SK-N-SH (cell line): ENCODE results near the gene ZNF804B. TPM values are rescaled to one million over a fixed set of nuclear protein-coding genes. Genes with fewer than 3 reads are reported as not detected.

Experiments
- CTCF ChIA-PET: fragments of 300-600, 350-600 bp; formaldehyde crosslinking; extraction: SDS; loops from one replicate; lab custom pipeline; 2021; lab: Yijun Ruan, JAX
- POLR2A ChIA-PET: fragments of 350-600 bp; sonication (Branson Sonifier 250); formaldehyde crosslinking; extraction: SDS; loops from one replicate; lab custom pipeline; 2020; ENCODE audit warnings: antibody characterized with exemption, inconsistent platforms; lab: Yijun Ruan, JAX
- DNase-seq: peaks from one replicate; pipeline ENCODE4 v3.0.0; 2012
- H2AFZ ChIP-seq: fragments of 200-600 bp; sonication (generic); 2 replicates; pipeline ENCODE4 v1.8.1; 2016; ENCODE audit warnings: antibody characterized with exemption, mild to moderate bottlenecking, low read depth
- H3F3A ChIP-seq: fragments of 200-600 bp; sonication (generic); replicated peaks from 2 replicates; pipeline ENCODE3; 2016; ENCODE audit warnings: antibody characterized with exemption, mild to moderate bottlenecking; ENCODE audit not compliant: insufficient read depth
- H3K27ac ChIP-seq, 2 experiments: fragments of 200-500 bp in 1 of 2; fragments of 200-600 bp in 1 of 2; sonication (Bioruptor generic) in 1 of 2; sonication (generic), shearing (Covaris generic) in 1 of 2; 2 replicates each; pipeline versions ENCODE4 v1.5.1 to v1.6.1; 2014 to 2016; ENCODE audit warnings: low read depth in 2 of 2, inconsistent platforms in 1 of 2, low read length in 1 of 2, mild to moderate bottlenecking in 1 of 2, mixed read lengths in 1 of 2
- H3K27me3 ChIP-seq: fragments of 200-600 bp; sonication (generic), shearing (Covaris generic); 2 replicates; pipeline ENCODE4 v1.6.1; 2016; ENCODE audit warnings: mixed run types; ENCODE audit not compliant: insufficient read depth
- H3K36me3 ChIP-seq, 2 experiments: fragments of 200-500 bp in 1 of 2; fragments of 200-600 bp in 1 of 2; sonication (Bioruptor generic) in 1 of 2; sonication (generic) in 1 of 2; replicated peaks in 1 of 2; 2 replicates each; pipeline versions ENCODE3 to v1.5.1; 2014 to 2016; ENCODE audit warnings: low read length in 1 of 2, mild to moderate bottlenecking in 1 of 2; ENCODE audit not compliant: insufficient read depth in 2 of 2, control insufficient read depth in 1 of 2
- H3K4me1 ChIP-seq, 2 experiments: fragments of 200-500 bp in 1 of 2; fragments of 200-600 bp in 1 of 2; sonication (Bioruptor generic) in 1 of 2; sonication (generic), shearing (Covaris generic) in 1 of 2; 2 replicates each; pipeline versions ENCODE4 v1.5.1 to v1.6.1; 2014 to 2016; ENCODE audit warnings: low read depth in 1 of 2, low read length in 1 of 2, mixed run types in 1 of 2; ENCODE audit not compliant: insufficient read depth in 2 of 2, control insufficient read depth in 1 of 2
- H3K4me2 ChIP-seq: fragments of 200-600 bp; sonication (generic), shearing (Covaris generic); 2 replicates; pipeline ENCODE4 v1.6.1; 2017; ENCODE audit warnings: mixed run types
- H3K4me3 ChIP-seq, 2 experiments: fragments of 200-500 bp in 1 of 2; fragments of 200-600 bp in 1 of 2; sonication (Bioruptor generic) in 1 of 2; sonication (generic), shearing (Covaris generic) in 1 of 2; 2 replicates each; pipeline versions ENCODE4 v1.5.1 to v1.8.1; 2014 to 2016; ENCODE audit warnings: low read depth in 2 of 2, inconsistent platforms in 1 of 2, low read length in 1 of 2, mild to moderate bottlenecking in 1 of 2, mixed read lengths in 1 of 2, moderate library complexity in 1 of 2
- H3K79me2 ChIP-seq: fragments of 200-600 bp; sonication (generic); 2 replicates; pipeline ENCODE4 v1.8.1; 2017; ENCODE audit warnings: mild to moderate bottlenecking; ENCODE audit not compliant: insufficient read depth
- H3K9ac ChIP-seq: fragments of 200-600 bp; sonication (generic); 2 replicates; pipeline ENCODE4 v1.6.1; 2017; ENCODE audit warnings: mixed run types
- H3K9me2 ChIP-seq: fragments of 200-600 bp; sonication (generic); 2 replicates; pipeline ENCODE4 v1.6.1; 2017; ENCODE audit warnings: mixed run types
- H3K9me3 ChIP-seq: fragments of 200-600 bp; sonication (generic); 2 replicates; pipeline ENCODE4 v1.6.1; 2017; ENCODE audit warnings: mixed run types, mild to moderate bottlenecking, moderate library complexity
- H4K20me1 ChIP-seq: fragments of 200-600 bp; sonication (generic); 2 replicates; pipeline ENCODE4 v1.6.1; 2017; ENCODE audit warnings: mild to moderate bottlenecking, mixed run types; ENCODE audit not compliant: insufficient read depth
- CHD2 ChIP-seq: fragments of 150-350 bp; IDR thresholded peaks from 2 replicates; pipeline ENCODE4 v1.6.1; 2018; ENCODE audit warnings: low read length; ENCODE audit not compliant: partially characterized antibody
- ELF1 ChIP-seq: IDR thresholded peaks from 2 replicates; pipeline ENCODE4 v1.4.0; 2012
- EZH2phosphoT487 ChIP-seq: fragments of 200-600 bp; sonication (generic); IDR thresholded peaks from 2 replicates; pipeline ENCODE4 v1.6.1; 2017; ENCODE audit warnings: low read depth, mixed run types, mild to moderate bottlenecking, antibody characterized with exemption, moderate library complexity, borderline replicate concordance
- GATA2 ChIP-seq: sonication (generic); formaldehyde crosslinking; IDR thresholded peaks from 2 replicates; pipeline ENCODE4 v1.5.0; 2020; ENCODE audit warnings: mild to moderate bottlenecking, missing genetic modification reagents
- JUND ChIP-seq: IDR thresholded peaks from 2 replicates; pipeline ENCODE4 v1.4.0; 2012
- MEF2A ChIP-seq: IDR thresholded peaks from 2 replicates; pipeline ENCODE4 v1.4.0; 2012; ENCODE audit warnings: low read depth, borderline replicate concordance
- MXI1 ChIP-seq: IDR thresholded peaks from 2 replicates; pipeline ENCODE4 v1.6.1; 2012; ENCODE audit warnings: mild to moderate bottlenecking, low read depth, low read length, improper control_type of control experiment
- NFIC ChIP-seq: IDR thresholded peaks from 2 replicates; pipeline ENCODE4 v1.4.0; 2012; ENCODE audit warnings: borderline replicate concordance
- RAD21 ChIP-seq: IDR thresholded peaks from 2 replicates; pipeline ENCODE4 v1.6.1; 2012; ENCODE audit warnings: mild to moderate bottlenecking, low read length
- RCOR1 ChIP-seq: fragments of 150-350 bp; IDR thresholded peaks from 2 replicates; pipeline ENCODE4 v1.6.1; 2017; ENCODE audit warnings: antibody characterized with exemption, low read length
- RFX5 ChIP-seq: IDR thresholded peaks from 2 replicates; pipeline ENCODE4 v1.6.1; 2012; ENCODE audit warnings: mild to moderate bottlenecking, improper control_type of control experiment, low read length
- RXRA ChIP-seq: IDR thresholded peaks from 2 replicates; pipeline ENCODE4 v1.4.0; 2012; ENCODE audit warnings: low read depth, mild to moderate bottlenecking, borderline replicate concordance
- SIN3A ChIP-seq: IDR thresholded peaks from 2 replicates; pipeline ENCODE4 v1.6.1; 2012; ENCODE audit warnings: low read depth, mild to moderate bottlenecking, low read length, moderate library complexity, borderline replicate concordance
- SMC3 ChIP-seq: IDR thresholded peaks from 2 replicates; pipeline ENCODE4 v1.6.1; 2012; ENCODE audit warnings: low read depth, low read length, improper control_type of control experiment
- TAF1 ChIP-seq: IDR thresholded peaks from 2 replicates; pipeline ENCODE4 v1.6.1; 2012; ENCODE audit warnings: low read depth, mild to moderate bottlenecking, low read length, moderate library complexity, borderline replicate concordance
- TEAD4 ChIP-seq: IDR thresholded peaks from 2 replicates; pipeline ENCODE4 v1.4.0; 2012; ENCODE audit warnings: mild to moderate bottlenecking, borderline replicate concordance; ENCODE audit not compliant: insufficient read depth
- WGBS: methylation state at CpG from one replicate; pipeline ENCODE4 v1.1.6; 2017; ENCODE audit warnings: low lambda C conversion rate; 5-methylcytosine and 5-hydroxymethylcytosine counted together
- polyA plus RNA-seq, 3 experiments: library from polyadenylated mRNA; depleted of rRNA; stranded (reverse); fragments of >200 nt; gene quantifications; 2 replicates each; pipeline ENCODE4 v1.2.3, GENCODE V29; 2012
- TF ChIP-seq, protein P1 (sequence below): IDR thresholded peaks from 2 replicates; pipeline ENCODE4 v1.4.0; 2012; ENCODE audit warnings: low read depth, borderline replicate concordance
- TF ChIP-seq, protein P2 (sequence below): IDR thresholded peaks from 2 replicates; pipeline ENCODE4 v1.4.0; 2012; ENCODE audit warnings: low read depth

ZNF804B gene
- polyA plus RNA-seq, 1 of the 3 experiments (the other 2 are of a cell fraction): not detected

DNA sequence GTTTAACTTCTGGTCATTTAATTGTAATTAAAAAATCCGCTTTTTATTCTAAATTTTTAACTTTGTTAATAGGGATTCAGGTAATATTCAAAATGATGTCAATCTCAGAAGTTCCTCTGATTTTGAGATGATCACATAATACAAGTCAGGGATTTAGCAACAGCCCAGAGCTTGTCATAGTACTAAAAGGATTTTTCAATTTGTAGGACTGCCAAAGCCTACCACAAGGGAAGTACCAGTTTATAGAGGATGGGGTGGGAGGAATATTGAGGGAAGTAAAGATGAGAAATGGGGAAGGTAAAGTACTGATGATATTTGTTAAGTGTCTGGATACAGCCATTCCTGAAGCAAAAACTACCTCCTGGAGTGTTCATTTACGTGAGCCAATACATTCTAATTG, 314.3 kb downstream of the ZNF804B start:
- ChIA-PET POLR2A (no interaction called here), CTCF (interaction anchor here (0.5 kb wide), 1 partner anchor 241 kb away, joined by 3 read pairs; no protein-coding TSS in a partner anchor)
- no peak overlapping the region for H3K9ac ChIP-seq
- no peak overlapping the region for H3K27ac ChIP-seq
- WGBS: 10% methylated on average over 2 of the region's 2 CpGs
- H3K4me3 ChIP-seq: no peak overlapping the region; a peak in 1 of 4 replicates
- no peaks in the 10 kb centered on the region for H3K9me2 ChIP-seq
- no peak overlapping the region for H3K4me2 ChIP-seq
- H3K36me3 ChIP-seq: no peaks in the 10 kb centered on the region
- no peaks in the 10 kb centered on the region for H3F3A ChIP-seq
- no peaks in the 10 kb centered on the region for H3K79me2 ChIP-seq
- H4K20me1 ChIP-seq: no peaks in the 10 kb centered on the region
- no peaks in the 10 kb centered on the region for H3K9me3 ChIP-seq
- H3K4me1 ChIP-seq: no peaks in the 10 kb centered on the region
- DNase-seq: no peak
- no peak overlapping the region for H2AFZ ChIP-seq
- H3K27me3 ChIP-seq: no peaks in the 10 kb centered on the region
- TF ChIP-seq, protein P1, sequence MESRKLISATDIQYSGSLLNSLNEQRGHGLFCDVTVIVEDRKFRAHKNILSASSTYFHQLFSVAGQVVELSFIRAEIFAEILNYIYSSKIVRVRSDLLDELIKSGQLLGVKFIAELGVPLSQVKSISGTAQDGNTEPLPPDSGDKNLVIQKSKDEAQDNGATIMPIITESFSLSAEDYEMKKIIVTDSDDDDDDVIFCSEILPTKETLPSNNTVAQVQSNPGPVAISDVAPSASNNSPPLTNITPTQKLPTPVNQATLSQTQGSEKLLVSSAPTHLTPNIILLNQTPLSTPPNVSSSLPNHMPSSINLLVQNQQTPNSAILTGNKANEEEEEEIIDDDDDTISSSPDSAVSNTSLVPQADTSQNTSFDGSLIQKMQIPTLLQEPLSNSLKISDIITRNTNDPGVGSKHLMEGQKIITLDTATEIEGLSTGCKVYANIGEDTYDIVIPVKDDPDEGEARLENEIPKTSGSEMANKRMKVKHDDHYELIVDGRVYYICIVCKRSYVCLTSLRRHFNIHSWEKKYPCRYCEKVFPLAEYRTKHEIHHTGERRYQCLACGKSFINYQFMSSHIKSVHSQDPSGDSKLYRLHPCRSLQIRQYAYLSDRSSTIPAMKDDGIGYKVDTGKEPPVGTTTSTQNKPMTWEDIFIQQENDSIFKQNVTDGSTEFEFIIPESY: no peak
- TF ChIP-seq RFX5 (no peak), MEF2A (no peak), GATA2 (CRISPR knock-in tag) (no peak), RCOR1 (no peak), SIN3A (no peak), RXRA (no peak)
- TF ChIP-seq, protein P2, sequence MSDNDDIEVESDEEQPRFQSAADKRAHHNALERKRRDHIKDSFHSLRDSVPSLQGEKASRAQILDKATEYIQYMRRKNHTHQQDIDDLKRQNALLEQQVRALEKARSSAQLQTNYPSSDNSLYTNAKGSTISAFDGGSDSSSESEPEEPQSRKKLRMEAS: no peak

DNA sequence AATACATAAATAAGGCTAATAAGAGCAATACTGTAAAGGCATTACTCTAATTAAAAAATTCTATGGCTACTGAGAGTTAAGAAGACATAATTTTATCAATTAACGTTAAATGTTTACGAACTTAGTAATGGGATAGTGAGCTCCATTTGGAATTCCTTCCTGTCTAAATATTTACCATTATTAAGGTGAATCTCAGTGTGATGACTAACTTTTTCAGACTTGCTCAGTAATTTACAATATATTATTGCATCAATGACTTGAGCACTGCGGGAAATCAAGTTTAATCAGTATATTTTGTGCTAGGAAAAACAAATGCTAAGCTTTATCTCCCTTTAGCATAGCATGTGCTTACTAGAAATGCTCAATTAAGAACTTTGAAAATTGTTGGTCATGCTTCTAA, 318.5 kb downstream of the ZNF804B start:
- Histone ChIP-seq H3K4me1 (no peaks in the 10 kb centered on the region), H3K27me3 (no peaks in the 10 kb centered on the region), H3K4me3 (no peak overlapping the region), H3K27ac (no peak overlapping the region), H3F3A (no peaks in the 10 kb centered on the region), H3K9me2 (no peaks in the 10 kb centered on the region), H3K9me3 (no peaks in the 10 kb centered on the region; the same call in 1 of the 2 replicates), H2AFZ (no peak overlapping the region), H3K4me2 (no peak overlapping the region)
- ChIA-PET POLR2A (no interaction called here), CTCF (no interaction called here)
- no peak for DNase-seq
- 42% methylated on average over 3 of the region's 3 CpGs for WGBS
- TF ChIP-seq ELF1 (no peak), TAF1 (no peak), TEAD4 (no peak), RXRA (no peak), SMC3 (no peak), NFIC (no peak), EZH2phosphoT487 (no peak), CHD2 (no peak), RAD21 (no peak), GATA2 (CRISPR knock-in tag) (no peak), MXI1 (no peak), JUND (no peak)
- TF ChIP-seq, protein P1: no peak
- TF ChIP-seq, all 33 proteins: peak for 0
- Histone ChIP-seq H4K20me1 (no peaks in the 10 kb centered on the region), H3K79me2 (no peaks in the 10 kb centered on the region), H3K9ac (no peak overlapping the region), H3K36me3 (no peaks in the 10 kb centered on the region)
